HG03025 (cell line): Measurements from ENCODE around the gene TP53I13.

Source experiments
- ATAC-seq: cut with Tn5 transposase; IDR thresholded peaks from one replicate; pipeline ENCODE4 v1.9.1; 2021; ENCODE audit warnings: mild to moderate bottlenecking, moderate library complexity; ENCODE audit not compliant: unreplicated experiment, low FRiP score

The TP53I13 gene

DNA sequence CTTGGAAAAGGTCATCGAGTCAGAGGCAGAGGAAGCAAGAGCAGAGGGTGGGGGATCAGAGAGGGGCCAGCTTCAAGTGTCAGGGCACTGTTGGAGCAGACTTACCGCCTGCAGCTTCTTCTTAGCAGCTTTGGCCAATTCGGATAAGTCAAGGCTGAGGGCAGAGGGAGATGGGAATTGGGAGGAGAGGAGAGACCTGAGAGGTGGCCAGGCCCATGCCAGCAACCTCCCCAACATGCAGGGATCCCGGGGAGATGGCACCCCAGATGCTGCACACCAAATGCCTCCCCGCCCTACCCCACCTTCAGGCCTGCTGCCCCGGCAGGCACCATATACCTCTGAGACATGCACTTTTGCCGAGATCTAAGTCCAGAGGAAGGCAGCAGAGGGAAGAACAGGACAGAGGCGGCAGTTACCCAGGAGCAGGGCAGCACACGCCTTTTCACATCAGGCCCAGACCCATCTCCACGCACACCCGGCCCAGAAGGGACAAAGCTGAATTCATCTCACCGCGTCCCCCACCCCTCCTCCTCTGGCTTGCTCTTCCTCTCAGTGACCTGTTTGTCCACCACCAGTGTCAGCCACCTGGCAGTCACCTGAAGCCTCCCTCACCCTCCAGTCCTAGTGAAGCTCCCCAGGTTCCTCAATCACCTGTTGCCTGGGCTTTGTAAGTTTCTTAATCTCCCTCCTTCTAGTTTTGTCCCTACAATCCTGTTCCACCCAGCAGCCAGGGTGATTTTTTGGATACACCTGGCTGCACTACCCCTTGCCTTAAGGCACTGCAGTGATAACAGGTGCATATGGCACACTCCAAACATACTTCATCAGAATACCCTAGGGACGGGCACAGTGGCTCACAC is 10.4 kb downstream of the TP53I13 start:
- ATAC-seq, result no peak

DNA sequence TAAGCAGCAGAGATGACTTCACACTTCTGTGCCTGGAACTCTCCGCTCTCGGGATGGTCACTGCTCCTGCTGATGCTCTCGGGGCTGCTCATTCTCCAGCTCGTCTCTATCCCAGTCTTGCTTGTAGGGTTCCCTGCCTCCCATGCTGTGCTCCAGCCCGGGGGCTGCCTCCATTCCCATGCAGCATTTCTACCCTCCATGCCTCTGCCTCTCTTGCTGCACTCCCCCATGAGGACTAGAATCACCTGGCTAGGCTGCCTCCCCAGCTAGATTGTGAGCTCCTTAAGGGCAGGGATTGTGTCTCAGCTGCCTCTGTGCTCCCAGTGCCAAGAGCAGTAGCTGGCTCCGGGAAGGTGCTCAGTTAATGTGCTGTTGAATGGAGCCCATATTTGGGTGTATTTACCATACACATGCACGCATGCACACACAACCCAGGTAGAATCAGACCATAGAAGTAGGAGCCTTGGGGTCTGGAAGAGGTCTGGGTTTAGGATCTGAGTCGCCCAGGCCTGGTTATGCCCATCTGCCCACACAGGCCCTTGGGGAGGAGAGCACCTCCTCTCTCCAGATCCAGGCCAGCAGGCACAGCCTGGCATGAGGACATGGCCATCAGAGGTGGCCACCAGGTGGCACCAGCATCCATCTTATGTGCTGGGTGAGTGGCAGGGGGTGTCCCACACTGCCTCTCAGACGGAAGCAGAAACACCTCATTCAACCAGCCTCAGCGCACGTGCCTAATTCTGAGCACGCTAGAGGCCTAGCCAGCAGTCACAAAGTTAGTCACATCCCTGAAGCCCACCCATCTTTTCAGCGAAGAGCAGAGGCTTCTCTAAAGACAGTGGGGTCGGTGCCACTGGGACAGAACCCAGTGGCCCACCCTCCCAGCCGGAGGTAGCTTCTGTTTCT is 11.6 kb downstream of the TP53I13 start:
- ATAC-seq, result no peak

DNA sequence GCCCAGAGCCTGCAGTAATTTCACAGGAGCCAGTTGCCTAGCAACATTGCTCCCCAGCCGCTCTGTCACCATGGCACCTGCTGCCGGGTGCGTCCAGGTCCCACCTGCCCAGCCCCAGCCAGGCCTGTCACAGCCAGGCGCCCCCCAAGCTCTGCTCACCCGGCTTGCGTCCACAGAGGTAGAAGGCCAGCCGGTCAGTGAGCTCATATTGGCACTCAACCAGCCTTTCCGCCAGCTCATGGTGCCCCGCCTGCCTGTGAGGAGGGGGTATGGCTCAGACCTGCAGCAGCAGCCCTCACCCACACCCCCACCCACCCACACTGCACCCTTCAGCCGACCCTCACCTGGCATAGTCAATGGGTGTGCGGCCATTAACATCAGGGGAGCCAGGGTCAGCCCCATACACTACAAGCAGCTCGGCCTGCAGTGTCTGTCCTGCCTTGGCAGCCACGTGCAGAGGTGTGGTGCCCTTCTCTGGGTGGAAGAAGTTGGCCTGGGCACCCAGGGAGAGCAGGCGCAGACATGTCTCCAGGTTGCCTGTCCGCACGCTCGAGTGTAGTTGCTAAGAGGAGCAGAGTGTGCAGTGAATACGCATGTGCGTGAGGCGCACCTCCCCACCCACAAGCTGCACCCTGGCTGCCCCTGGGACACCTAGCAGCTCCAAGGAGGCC is 13.2 kb downstream of the TP53I13 start:
- no peak for ATAC-seq

DNA sequence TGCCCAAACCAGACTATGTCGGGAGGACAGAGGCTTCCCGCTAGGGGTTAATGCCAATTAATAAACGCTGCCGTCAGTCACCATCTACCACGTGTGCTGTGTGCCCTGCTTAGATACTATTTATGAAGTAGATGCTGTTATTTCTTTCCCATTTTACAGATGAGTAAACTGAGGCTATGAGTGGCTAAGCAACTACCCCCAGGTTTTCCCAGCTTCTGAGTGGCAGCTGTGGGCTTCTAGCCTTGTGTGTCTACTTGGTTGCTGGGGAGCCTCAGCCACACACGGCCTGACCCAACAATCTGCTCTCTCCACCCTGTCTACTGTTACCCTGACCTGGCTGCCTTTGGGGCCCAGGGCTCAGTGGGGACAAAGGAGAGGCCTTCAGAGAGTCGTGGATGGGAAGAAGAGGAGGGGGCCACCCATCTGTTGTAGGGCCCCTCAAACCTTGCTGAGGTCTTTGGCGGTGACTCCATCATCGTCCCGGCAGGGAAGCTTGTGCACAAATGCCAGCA is 13.8 kb downstream of the TP53I13 start:
- ATAC-seq, result no peak

DNA sequence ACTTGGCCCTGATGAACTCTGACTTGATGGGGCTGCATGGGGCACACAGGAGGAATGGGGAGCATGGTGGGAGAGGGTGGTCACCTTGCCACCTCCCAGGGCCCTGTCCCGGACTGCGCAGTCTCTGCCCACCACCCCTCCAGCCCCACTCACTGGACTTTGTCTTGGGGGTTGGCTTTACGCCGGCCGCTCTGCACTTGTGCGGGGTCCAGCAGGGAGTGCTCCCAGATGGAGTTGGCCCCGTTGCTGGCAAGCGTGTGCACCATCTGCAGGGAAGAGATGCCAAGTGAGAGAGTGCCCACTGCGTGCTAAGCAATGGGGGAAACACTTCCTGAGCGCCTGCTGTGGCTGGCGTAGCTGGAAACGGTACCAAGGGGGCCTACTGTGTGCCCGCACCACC is 14.3 kb downstream of the TP53I13 start:
- ATAC-seq, result no peak

DNA sequence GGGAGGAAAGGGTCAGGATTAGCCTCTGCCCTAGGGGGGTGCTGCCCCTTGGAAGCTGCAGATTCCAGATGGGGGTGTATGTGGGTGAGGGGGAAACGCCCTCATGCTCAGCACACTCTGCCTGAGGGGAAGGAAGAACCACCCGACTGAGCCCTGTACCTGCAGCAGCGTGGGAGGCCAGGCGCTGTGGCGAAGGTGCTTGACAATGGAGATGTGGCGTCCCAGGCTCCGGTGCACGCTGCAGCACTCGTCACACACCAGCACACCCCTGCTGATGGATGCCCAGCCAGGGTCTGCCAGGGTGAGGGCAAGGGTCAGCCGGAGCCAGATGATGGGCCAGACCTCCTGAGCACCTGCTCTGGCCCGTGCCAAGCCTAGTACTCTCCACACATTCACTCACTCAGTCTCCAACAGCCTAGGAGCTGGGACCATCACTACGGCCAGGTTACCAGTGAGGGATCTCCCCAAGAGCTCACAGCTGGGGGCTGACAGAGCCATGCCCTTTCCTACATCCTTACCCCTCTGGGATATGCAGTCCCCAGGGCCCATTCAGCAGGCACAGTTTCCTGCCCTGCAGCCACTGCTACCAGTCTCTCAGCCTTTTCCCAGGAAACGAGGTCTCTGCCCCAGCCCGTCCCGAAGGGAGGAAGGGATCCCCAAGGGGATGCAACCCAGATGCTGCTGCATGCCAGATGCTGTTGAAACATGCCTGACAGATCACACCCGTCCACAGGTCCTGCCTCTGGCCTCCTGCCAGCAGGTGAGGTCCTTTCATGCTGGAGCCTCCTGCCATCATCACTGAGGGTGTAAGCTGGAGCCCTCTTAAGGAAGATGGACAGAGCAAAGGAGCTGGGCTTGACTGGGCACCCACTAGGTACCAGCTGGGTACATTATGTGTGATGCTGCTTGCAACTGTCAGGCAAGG is 15.1 kb downstream of the TP53I13 start:
- ATAC-seq, result no peak

DNA sequence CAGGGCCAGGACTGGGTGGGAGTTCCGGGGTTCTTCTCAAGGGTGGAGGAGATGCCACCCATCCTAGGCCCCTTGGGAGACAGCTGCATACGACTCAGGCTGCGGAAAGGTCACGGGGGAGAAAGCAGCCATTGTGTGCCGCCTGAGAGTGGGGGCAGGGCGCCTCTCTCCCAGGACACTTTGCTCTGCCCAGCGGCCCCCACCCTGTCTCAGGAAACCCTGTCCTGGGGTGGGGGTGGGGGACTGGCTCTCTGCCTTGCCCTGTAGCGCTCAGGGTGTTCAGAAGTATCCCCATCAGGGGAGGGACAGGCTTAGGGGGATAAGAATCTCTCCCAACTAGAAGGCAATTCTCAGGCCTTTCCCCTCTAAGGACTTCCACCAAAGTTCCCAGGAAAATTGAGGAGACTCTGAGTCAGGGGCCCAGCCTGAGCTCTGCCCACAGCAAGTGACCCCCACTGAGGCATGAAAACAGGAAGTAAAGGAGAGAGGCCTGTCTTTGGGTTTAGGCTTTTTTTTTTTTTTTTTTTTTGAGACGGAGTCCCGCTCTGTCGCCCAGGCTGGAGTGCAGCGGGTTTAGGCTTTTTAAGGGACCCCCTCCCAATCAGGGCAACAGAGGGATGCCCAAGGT is 16.1 kb downstream of the TP53I13 start:
- no peak for ATAC-seq

DNA sequence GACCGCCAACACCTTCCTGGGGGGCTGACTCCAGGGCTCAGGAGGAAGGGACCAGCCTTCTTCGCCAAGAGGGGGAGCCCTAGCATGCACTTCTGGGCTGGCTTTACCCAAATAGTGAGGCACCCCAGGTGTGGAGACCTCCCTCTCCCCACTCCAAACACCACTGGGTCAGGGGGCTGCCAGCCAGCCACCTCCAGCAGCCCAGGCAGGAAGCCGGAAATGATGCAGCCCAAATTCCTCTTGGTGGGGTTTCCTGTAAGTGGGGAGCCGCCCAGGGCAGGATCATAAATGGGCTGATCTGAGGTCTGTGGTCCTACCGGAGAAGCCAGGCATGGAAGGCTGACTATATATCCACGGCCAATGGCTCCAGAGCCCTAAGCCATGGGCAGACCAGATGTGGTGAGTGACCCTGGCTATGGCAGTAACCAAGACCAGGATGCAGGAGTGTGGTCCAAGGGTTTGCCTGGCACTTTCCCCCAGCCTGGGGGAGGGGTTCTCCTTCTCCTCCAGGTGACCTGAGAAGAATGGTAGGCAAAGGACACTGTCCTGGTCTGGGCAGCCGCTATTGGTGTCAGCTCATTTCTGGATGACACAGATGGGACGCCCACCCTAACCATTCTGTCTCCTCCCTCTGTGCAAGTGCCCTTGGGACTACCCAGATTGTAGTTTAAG is 16.7 kb downstream of the TP53I13 start:
- no peak for ATAC-seq

DNA sequence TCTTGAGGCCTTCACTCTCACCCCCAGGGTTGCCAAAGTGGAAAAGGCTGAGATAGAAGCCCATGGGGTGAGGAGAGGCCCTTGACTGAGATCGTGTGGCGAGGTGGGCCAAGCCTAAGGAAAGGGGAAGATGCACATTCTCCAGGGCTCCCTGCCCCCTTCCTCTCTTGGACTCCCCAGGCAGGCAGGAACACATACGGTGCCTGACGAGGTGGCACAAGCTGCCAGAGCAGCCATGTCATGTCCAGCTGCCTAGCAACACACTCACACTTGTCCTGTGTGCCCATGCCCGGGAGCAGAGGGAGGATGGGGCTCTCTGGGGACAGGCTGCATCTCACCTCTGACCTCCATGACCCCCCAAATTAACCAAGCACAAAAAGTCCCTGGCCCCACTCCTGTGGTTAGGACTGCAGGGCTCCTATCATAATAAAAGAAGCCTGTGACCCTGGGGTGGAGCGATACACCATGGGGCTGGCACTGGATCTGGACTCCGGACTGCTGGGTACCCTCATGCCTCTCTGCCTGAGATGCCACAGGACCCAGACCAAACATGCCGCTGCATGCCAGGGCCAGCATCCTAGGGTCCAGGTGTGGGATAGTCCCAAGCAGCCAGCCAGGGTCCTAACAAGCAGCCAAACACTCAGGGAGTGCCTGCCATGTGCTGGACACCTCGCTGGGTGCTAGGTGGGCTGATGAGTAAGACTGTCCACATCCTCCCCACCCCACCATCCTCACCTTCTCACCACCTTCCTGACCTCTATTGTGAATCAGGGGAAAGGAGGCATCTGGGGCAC is 18.4 kb downstream of the TP53I13 start:
- no peak for ATAC-seq

DNA sequence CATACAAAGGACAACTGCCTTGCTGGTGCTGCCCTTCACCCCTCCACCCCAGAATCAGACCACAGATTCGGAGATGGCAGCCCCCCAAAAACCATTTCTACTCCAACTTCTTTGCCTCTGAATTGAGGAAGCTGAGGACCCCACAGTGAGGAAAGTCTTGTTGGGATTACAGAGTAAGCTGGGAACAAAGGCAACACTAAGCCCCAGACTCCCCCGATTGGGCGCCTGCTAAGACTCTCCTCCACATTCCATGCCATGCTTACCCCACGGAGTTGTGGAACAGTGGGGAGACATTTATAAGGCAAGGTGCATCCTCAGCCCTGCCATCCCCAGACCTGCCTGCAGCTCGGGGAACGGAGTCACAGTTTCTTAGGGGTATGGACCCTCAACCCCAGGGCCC is 19.1 kb downstream of the TP53I13 start:
- no peak for ATAC-seq

DNA sequence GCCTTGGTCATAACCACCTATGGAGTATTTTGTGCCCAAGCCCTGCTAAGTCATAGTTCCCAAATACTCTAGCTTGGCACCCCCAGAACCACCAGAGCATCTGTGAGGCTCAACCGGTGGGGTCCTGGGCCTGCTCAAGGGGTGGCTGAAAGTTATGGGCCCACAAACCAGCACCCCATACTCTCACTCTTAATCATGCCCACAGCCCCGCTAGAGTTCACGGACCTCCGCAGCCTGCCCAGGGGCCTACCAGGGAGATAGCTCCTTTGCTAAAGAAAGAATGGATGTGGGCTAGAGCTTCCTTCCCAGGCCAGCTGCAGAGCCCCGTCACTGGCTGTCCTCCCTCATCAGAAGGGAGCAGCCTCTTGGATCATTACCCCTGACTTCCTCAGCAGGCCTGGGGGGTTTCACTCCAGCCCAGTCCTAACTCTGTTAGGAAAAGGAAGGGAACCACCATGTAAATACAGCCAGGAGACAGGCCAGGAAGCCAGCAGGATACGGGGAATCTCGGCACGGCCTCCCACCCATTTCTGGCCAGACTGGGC is 19.6 kb downstream of the TP53I13 start:
- no peak for ATAC-seq

DNA sequence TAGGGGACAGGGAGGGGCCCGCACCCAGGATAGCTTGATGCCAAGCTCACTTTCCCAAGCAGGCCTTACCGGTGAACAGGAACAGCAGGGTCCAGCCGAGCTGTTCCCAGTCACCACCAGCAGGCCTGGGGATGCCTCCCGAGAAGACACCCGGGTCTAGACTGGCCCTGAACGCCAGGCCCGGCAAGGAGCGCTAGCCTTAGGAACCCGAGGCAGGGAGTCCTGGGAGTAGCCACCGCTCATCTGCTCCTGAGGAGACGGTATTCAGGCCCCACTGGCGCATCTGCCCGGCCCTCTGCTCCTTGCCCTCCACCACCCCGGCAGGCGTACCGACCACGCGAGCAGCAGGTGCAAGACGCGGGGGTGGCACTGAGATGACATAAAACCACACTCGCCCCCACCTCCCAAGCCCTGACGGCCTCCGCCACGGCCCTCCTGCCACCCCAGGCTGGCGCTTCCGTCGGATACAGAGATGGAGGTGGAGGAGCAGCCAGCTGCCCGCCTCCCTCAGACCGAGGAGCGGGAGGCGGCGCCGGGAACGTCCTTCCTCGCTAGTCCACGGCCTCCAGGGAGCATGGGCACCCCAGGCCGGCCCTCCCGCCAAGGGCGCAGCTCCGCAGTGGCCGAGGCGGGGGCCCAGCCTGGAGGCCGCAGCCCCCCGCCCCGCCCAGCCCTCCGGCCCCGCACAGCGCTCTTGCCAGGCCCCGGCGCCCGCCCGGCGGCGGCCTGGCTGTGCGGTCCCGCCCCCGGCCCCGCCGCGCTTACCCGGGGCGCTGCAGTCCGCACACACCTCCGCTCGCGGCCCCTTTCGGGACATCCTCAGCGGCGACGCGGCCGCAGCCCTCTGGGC is 20.3 kb downstream of the TP53I13 start:
- no peak for ATAC-seq

DNA sequence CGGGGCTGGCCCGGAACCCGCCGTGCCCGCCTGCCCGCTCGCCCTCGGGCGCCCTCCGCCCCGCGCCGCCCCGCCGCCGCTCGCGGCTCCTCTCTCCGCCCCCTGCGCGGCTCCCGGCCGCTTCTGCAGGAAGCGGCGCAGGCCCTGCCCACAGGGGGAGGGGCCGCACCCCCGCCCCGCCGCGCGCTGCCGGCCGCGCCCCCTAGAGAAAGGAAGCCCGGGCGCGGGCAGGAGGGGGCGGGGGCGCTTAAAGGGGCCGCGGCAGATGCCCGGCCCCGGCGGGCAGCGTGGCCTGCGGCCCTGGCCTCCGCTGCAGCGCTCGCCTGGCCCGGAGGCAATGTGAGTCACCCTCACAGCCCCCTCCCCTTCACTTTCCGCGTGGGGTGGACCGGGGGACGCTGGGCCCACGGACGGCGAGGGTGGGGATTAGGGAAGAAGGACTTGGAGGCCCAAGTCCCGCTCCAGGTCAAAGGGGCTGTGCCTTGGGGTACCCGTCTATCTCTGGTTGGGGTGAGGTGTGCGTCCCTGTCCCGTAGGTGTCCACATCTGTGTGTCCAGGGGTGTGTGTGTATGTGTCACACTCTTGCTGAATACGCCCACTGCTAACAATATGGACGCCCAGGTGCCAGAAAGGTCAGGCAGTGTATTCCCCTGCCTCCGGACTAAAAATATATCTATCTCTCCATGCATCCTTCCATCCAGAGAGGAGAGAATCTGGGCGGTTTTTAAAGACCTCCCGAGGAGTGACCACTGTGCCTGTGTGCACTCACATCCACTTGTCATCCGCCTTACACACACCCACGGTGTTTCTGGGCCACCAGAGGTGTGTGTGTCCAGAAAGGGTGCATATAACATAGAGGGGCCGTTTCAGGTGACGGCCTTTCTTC is 21.3 kb downstream of the TP53I13 start, which contains the start of gene GIT1:
TSS of gene GIT1 (minus strand) at position 125 of the 887 bp plus-strand sequence. CDS start 270 bp downstream, outside the sequence.
- peak; percentile 44 for ATAC-seq

DNA sequence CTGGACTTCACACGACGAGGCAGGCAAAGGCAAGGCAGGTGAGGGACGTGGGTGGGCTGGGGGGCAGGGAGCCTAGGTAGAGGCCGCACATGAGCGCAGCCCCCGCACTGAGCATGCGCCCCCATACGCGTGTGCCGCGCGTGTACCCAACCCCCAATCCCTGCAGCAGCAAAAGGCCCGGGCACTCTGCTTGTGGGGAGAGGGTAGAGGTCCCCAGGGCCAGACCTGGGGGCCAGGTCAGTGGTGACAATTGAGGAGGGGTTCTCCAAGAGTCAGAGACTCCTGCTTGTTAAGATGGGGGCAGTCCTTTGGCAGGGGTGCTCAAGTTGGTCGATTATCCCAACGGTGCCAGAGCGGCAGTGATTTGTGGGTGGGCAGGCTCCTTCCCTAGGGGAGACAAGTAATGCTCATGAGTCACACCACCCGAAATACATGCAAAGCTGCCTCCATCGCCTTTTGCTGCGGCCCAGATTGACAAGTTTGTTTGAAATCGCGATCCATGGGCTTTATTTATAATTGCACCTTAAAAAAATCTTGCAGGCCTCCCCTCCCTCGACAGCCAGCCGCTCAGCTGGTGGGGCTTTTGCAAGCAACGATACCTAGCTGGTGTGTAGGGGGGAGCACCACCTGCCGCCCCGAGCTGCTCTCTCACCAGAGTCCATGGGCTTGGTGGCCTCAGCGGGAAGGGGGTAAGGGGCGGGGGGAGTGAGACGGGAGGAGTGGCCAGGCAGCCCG is 22.1 kb downstream of the TP53I13 start:
- ATAC-seq, result no peak

DNA sequence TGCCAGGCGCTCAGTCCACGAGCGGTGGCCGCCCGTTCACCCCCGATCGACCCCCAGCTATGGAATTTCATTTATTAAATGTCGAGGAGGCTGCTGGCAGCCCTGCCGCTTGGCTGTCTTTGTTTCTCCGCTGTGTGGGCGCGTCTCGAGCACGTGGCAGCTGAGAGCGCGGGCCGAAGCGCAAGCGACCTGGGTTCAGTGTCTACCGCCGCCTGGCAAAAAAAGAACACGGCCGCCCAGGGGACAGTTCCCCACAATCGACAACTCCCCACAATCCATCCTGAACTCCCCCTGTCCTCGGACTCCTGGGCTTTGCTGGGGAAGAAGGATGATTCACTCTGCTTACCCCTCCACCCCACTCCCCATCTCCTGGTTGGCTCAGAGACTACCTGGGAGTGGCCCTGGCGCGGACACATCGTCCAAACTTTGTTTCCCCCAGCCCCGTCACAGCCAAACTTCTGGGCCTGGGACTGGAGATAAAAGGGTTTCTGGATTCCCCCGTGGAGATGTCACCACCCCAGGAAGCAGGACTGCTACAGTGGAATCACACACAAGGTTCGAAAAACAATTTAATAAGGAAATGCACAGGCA is 22.7 kb downstream of the TP53I13 start:
- no peak for ATAC-seq
